Tibial nerve (tissue), 4 donors: ENCODE results near the gene PGC. TPM values are rescaled to one million over a fixed set of nuclear protein-coding genes. Genes with fewer than 3 reads are reported as not detected.
A peak's percentile ranks its signal among the peaks of the same experiment; 100 is the strongest.
"Not testable (repeated sequence)": the region's sequence is repeated elsewhere in the genome, so short reads cannot be mapped to it uniquely, and the experiment has no call there.

Experiments
- DNase-seq, 2 donors: peaks; one replicate each; pipeline ENCODE4 v3.0.0-alpha.2; 2019; ENCODE audit warnings: low spot score in 2 of 2
- H3K27ac ChIP-seq, 4 donors: fragments of 200-600 bp; sonication (generic) in 3 of 4; one replicate each; pipeline ENCODE4 v1.5.1; 2017 to 2019; ENCODE audit warnings: mild to moderate bottlenecking in 1 of 4
- H3K27me3 ChIP-seq, 2 donors: fragments of 200-600 bp; sonication (generic) in 1 of 2; one replicate each; pipeline versions ENCODE4 v1.5.1 to v1.6.0; 2017 to 2019
- H3K36me3 ChIP-seq, 3 donors: fragments of 200-600 bp; sonication (generic); one replicate each; pipeline ENCODE4 v1.5.1; 2018 to 2019
- H3K4me1 ChIP-seq, 4 donors: fragments of 200-600 bp; sonication (generic) in 3 of 4; one replicate each; pipeline ENCODE4 v1.5.1; 2017 to 2019
- H3K4me3 ChIP-seq, 4 donors: fragments of 200-600 bp; sonication (generic) in 3 of 4; one replicate each; pipeline ENCODE4 v1.5.1; 2017 to 2019; ENCODE audit warnings: mild to moderate bottlenecking in 1 of 4, moderate library complexity in 1 of 4
- H3K9me3 ChIP-seq, 4 donors: fragments of 200-600 bp; sonication (generic) in 3 of 4; one replicate each; pipeline ENCODE4 v1.5.1; 2017 to 2019
- EP300 ChIP-seq, 2 donors: sonication (generic); formaldehyde crosslinking; IDR thresholded peaks; one replicate each; pipeline ENCODE4 v1.6.1; 2017; ENCODE audit warnings: antibody characterized with exemption in 2 of 2, mild to moderate bottlenecking in 1 of 2
- POLR2A ChIP-seq, 2 donors: fragments of 450-650 bp; IDR thresholded peaks; one replicate each; pipeline ENCODE4 v1.6.1; 2017; ENCODE audit warnings: antibody characterized with exemption in 2 of 2, mild to moderate bottlenecking in 2 of 2, moderate library complexity in 2 of 2
- WGBS, 2 donors: methylation state at CpG; one replicate each; pipeline ENCODE4 v1.1.5; 2018; 5-methylcytosine and 5-hydroxymethylcytosine counted together
- total RNA-seq, 4 donors: library from RNA; depleted of rRNA; stranded (reverse); fragments of >200 nt; gene quantifications; one replicate each; pipeline ENCODE4 v1.1.0, GENCODE V29; 2016
- TF ChIP-seq, protein P1 (sequence below), 5 experiments: fragments of 200-600 bp in 3 of 5; fragments of 450-650 bp in 2 of 5; sonication (generic) in 3 of 5; IDR thresholded peaks; one replicate each; pipeline ENCODE4 v1.5.1; 2016 to 2019; ENCODE audit warnings: antibody characterized with exemption in 5 of 5, mild to moderate bottlenecking in 3 of 5, moderate library complexity in 2 of 5

Gene PGC
- total RNA-seq, 4 donors from 2014 or later: not detected

DNA sequence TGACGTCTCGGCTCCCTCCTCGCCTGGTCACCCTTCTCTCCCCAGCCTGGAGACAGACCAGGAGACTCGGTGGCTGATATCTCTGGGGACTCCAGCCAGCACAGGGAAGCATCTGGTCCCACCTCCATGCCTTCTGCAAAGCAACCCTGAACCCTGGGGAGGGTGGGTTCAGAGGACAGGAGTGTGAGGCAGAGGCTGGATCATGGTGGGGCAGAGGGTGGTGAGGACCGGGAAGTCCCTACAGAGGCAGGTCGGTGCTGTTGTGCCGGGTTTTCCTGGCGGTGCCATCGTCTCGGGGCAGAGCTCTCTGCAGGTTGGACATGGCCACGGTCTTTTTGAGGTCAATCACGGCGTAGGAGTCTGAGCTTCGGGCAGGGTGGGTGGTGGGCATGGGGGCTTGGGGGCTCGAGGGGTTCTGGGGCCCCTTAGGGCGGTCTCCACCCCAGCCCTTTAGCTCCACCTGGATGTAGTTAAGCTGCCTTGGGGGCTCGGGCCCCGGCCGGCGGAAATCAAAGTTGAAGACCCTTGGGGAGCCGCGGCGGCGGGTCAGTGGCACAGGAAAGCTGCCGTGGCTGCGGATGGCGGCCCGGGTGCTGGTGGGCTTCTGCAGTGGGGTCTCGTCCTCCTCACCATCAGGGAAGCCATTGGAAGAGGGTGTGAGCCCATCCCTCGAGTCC lies 23.3 kb upstream of the PGC start:
- Histone ChIP-seq H3K27ac (no peak overlapping the region), H3K9me3 (no peaks in the 10 kb centered on the region), H3K27me3 (no peaks in the 10 kb centered on the region), H3K4me3 (no peak overlapping the region), H3K36me3 (peaks cover 0 to 73% (median 9%) of the 10 kb centered on the region in 3 donors), H3K4me1 (peaks cover 0 to 9% (median 0%) of the 10 kb centered on the region in 4 donors)
- TF ChIP-seq, protein P1, sequence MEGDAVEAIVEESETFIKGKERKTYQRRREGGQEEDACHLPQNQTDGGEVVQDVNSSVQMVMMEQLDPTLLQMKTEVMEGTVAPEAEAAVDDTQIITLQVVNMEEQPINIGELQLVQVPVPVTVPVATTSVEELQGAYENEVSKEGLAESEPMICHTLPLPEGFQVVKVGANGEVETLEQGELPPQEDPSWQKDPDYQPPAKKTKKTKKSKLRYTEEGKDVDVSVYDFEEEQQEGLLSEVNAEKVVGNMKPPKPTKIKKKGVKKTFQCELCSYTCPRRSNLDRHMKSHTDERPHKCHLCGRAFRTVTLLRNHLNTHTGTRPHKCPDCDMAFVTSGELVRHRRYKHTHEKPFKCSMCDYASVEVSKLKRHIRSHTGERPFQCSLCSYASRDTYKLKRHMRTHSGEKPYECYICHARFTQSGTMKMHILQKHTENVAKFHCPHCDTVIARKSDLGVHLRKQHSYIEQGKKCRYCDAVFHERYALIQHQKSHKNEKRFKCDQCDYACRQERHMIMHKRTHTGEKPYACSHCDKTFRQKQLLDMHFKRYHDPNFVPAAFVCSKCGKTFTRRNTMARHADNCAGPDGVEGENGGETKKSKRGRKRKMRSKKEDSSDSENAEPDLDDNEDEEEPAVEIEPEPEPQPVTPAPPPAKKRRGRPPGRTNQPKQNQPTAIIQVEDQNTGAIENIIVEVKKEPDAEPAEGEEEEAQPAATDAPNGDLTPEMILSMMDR (IDR thresholded peaks at IDR 0.05): no peak
- no peak for TF ChIP-seq POLR2A (IDR thresholded peaks at IDR 0.05)
- no peak for TF ChIP-seq EP300 (IDR thresholded peaks at IDR 0.05)
- DNase-seq: no peak
- 91% methylated on average over 28 to 29 of the region's 30 CpGs for WGBS, 2 donors

DNA sequence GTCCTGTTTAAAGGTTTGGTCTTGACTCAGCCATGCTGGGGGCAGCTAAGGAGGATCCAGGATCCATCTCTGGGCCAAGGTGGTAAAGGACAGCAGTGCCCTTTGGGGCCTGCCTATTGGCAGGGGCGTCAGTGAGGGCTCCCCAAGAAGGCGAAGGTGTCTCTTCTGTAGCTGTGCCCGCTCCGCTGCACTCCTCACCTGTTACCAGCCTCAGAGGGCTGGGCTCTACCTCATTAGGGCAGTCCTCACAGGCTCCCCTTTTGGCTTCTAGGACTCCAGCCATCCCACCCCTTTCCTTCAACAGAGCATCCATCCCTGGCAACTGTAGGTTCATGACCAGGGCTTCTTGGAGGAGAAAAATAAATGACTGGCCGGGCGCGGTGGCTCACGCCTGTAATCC lies 22.2 kb upstream of the PGC start:
- 95 to 98% methylated on average over 8 of the region's 8 CpGs for WGBS, 2 donors
- no peak for DNase-seq
- no peak overlapping the region for H3K27ac ChIP-seq

DNA sequence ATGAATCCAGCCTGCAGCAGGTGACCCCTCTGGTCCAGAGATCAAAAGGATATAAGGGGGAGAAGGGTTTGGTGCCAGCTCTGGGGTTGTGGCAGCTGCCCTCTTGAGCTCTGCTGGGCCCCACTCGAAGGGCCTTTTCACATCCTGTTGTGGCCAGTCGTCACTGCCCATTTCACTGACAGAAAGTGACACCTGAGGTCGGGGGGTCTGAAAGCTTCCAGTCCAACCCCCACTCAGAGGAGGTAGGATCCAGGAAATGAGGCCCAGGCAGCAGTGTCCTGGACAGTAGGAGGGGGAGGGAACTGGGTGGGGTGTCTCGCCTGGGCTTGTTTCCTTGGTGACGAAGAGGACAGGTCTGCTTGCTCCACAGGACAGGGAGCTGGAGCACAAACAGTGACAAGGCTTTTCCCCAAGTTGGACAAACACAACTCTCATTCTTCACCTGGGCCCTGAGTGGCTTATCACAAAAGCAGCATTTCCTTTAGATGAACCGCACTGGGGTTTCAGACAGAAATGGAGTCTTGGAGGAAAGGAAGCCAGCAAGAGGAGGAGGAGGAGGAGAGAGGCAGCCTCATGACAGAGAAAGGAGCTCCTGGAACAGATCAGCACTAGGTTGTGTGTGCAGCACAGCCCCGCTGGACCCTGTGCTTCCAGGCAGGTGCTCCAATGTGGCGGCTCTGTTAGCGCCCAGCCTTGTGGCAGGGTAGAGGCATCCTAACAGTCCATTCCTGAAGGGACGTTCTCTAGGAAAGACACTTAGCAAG lies 21.5 kb upstream of the PGC start:
- peaks cover 0 to 9% (median 0%) of the 10 kb centered on the region in 4 donors for H3K4me1 ChIP-seq
- WGBS, 2 donors: 73% methylated on average over 9 to 10 of the region's 10 CpGs

More for the DNA sequence above, 22.2 kb upstream of the PGC start:
- Histone ChIP-seq H3K4me1 (peaks cover 0 to 9% (median 0%) of the 10 kb centered on the region in 4 donors), H3K36me3 (peaks cover 0 to 62% (median 9%) of the 10 kb centered on the region in 3 donors), H3K27me3 (no peaks in the 10 kb centered on the region), H3K4me3 (no peak overlapping the region), H3K9me3 (no peaks in the 10 kb centered on the region)
- TF ChIP-seq, protein P1 (IDR thresholded peaks at IDR 0.05): no peak
- TF ChIP-seq EP300 (IDR thresholded peaks at IDR 0.05) (no peak), POLR2A (IDR thresholded peaks at IDR 0.05) (no peak)

DNA sequence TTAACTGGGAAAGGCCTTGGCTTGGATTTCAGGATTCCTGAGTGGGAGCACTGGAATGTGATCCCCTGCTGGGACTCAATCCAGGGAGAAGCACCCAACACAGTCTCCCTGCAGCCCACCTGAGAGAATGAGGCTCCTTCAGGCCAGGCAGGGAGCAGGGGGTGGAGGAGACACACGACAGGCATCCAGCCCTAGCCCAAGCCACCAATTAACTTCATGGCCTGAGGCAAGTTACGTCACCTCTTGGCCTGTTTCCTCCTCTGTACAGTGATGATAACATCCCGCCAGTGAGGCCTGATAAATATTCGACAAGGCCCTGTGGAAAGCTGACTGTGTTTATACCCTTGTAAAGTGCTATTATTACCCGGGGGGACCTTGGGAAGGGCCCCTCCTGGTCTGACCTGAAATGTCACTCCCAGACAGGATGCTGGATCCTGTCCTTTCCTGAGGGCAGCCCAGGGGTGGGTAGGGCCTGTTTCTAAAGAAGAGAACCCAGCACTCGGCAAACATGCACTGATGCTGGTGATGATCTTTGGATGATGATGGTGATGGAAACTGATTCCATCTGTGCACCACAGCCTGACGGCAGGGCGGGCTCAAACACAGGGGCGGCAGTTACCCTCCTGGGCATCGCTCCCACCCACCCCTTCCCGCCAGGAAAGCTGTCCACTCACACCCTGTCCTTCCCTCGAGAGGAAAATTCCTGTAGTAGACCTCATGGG lies 20.1 kb upstream of the PGC start:
- H3K36me3 ChIP-seq: peaks cover 0 to 41% (median 6%) of the 10 kb centered on the region in 3 donors
- TF ChIP-seq EP300 (IDR thresholded peaks at IDR 0.05) (no peak), POLR2A (IDR thresholded peaks at IDR 0.05) (no peak)
- TF ChIP-seq, protein P1 (IDR thresholded peaks at IDR 0.05): no peak
- no peak overlapping the region for H3K4me3 ChIP-seq
- no peaks in the 10 kb centered on the region for H3K9me3 ChIP-seq
- H3K27ac ChIP-seq: peak overlapping the region in 2 of 4 donors; percentile 3 to 64
- WGBS, 2 donors: 42 to 44% methylated on average over 11 to 12 of the region's 12 CpGs
- peaks cover 0 to 9% (median 0%) of the 10 kb centered on the region in 4 donors for H3K4me1 ChIP-seq
- DNase-seq: peak in 1 of 2 donors; percentile 34
- no peaks in the 10 kb centered on the region for H3K27me3 ChIP-seq

More for the DNA sequence above, 21.5 kb upstream of the PGC start:
- TF ChIP-seq, protein P1 (IDR thresholded peaks at IDR 0.05): no peak
- TF ChIP-seq POLR2A (IDR thresholded peaks at IDR 0.05) (no peak), EP300 (IDR thresholded peaks at IDR 0.05) (no peak)
- no peak overlapping the region for H3K4me3 ChIP-seq
- no peak for DNase-seq
- peaks cover 0 to 55% (median 9%) of the 10 kb centered on the region in 3 donors for H3K36me3 ChIP-seq
- no peaks in the 10 kb centered on the region for H3K27me3 ChIP-seq
- H3K27ac ChIP-seq: no peak overlapping the region
- no peaks in the 10 kb centered on the region for H3K9me3 ChIP-seq

DNA sequence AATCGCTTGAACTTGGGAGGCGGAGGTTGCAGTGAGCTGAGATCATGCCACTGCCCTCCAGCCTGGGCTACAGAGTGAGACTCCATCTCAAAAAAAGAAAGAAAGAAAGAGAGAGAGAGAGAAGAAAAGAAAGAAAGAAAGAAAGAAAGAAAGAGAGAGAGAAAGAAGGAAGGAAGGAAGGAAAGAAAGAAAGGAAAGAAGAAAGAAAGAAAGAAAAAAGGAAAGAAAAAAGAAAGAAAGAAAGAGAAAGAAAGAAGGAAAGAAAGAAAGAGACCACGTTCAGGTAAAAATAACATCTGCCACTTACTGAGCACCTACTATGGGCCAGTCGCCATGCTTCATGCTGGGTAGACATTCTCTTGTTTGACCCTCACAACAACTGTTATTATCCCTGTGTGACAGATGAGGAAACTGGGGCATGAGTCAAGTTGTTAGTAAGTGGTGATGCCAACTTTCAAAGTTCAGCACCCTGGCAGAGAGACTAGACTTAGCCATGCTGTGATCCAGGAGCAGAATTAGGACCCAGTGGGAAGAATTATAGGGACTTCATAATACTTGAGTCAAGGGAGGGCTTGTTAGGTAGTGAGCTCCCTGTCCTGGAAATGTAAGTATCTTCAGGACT lies 19.0 kb upstream of the PGC start:
- H3K4me1 ChIP-seq, H3K4me3 ChIP-seq, H3K27ac ChIP-seq, DNase-seq, H3K27me3 ChIP-seq, H3K9me3 ChIP-seq: not testable (repeated sequence)
- 92% methylated on average over 4 of the region's 4 CpGs for WGBS, 2 donors
- H3K36me3 ChIP-seq: peaks cover 0 to 29% (median 0%) of the 10 kb centered on the region in 3 donors
